ENCODE data around the gene ZNF648.
"Not testable (repeated sequence)": the region's sequence is repeated elsewhere in the genome, so short reads cannot be mapped to it uniquely, and the experiment has no call there.

ZNF648 gene

DNA sequence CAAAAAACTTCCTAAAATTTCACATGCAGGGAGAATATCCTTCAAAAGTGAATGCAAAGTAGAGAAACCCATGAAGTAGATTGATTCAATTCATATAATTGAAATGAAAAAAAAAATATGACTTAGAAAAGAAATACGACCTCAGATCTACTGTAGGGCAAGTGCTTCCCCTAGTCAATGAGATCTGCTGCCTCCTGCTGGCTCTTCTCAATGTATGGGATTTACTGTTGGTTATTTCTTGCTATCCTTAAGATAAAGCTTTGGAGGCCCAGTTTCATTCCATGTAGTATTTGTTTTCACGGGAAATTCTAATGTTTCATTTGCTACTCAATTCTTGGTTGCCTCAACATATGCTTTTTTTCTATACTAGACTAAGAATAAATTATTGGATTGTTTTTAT is 46.2 kb downstream of the ZNF648 start:
- DNase-seq, result no peak

GRCh38 chr1:182010800-182011370 is 50.6 kb downstream of the ZNF648 start:
- DNase-seq, result not testable (repeated sequence)

- not testable (repeated sequence) for DNase-seq
These were observed 56.1 kb downstream of the ZNF648 start for GRCh38 chr1:182005398-182005797.

DNA sequence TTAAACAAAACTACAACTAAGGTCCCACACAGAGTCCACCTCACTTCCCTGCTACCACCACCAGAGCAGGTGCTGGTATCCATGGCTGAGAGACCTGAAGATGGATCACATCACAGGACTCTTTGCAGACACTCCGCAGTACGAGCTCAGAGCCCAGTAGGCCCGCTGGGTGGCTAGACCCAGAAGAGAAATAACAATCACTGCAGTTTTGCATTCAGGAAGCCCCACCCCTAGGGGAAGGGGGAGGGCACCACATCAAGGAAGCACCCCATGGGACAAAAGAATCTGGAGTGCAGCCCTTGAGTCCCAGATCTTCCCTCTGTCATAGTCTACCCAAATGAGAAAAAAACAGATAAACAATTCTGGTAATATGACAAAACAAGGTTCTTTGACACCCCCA is 56.9 kb downstream of the ZNF648 start:
- no peak for DNase-seq

Measured in NCI-H2081 treated with DMSO at 0.1 percent for 48 hours (cell line).